ENCODE measurements around the gene ACVR1C.
"Not testable (repeated sequence)": the region's sequence is repeated elsewhere in the genome, so short reads cannot be mapped to it uniquely, and the experiment has no call there.

ACVR1C gene

GRCh38 chr2:157574165-157574564 lies 54.5 kb downstream of the ACVR1C start:
- no peak for DNase-seq (ENCODE audit: low read depth, low spot score)

- DNase-seq (ENCODE audit: low read depth, low spot score): no peak
Observed at GRCh38 chr2:157572725-157573124, 55.9 kb downstream of the ACVR1C start.

GRCh38 chr2:157566623-157567022 lies 62.0 kb downstream of the ACVR1C start:
- not testable (repeated sequence) for DNase-seq (ENCODE audit: low read depth, low spot score)

- DNase-seq (ENCODE audit: low read depth, low spot score): not testable (repeated sequence)
Observed at GRCh38 chr2:157566113-157566512, 62.6 kb downstream of the ACVR1C start.

- DNase-seq (ENCODE audit: low read depth, low spot score): no peak
Observed at GRCh38 chr2:157565550-157565949, 63.1 kb downstream of the ACVR1C start.

GRCh38 chr2:157559890-157560289 lies 68.8 kb downstream of the ACVR1C start:
- DNase-seq (ENCODE audit: low read depth, low spot score): no peak

- DNase-seq (ENCODE audit: low read depth, low spot score): no peak
Observed at GRCh38 chr2:157559461-157559860, 69.2 kb downstream of the ACVR1C start.

GRCh38 chr2:157559061-157559460 lies 69.6 kb downstream of the ACVR1C start:
- DNase-seq (ENCODE audit: low read depth, low spot score): no peak

GRCh38 chr2:157557770-157558169 lies 70.9 kb downstream of the ACVR1C start:
- DNase-seq (ENCODE audit: low read depth, low spot score): no peak

GRCh38 chr2:157540102-157540501 lies 88.6 kb downstream of the ACVR1C start:
- DNase-seq (ENCODE audit: low read depth, low spot score): no peak

- no peak for DNase-seq (ENCODE audit: low read depth, low spot score)
Observed at GRCh38 chr2:157538064-157538463, 90.6 kb downstream of the ACVR1C start.

- no peak for DNase-seq (ENCODE audit: low read depth, low spot score)
Observed at GRCh38 chr2:157536815-157537214, 91.8 kb downstream of the ACVR1C start.

- no peak for DNase-seq (ENCODE audit: low read depth, low spot score)
Observed at GRCh38 chr2:157528963-157529751, 99.5 kb downstream of the ACVR1C start.

GRCh38 chr2:157526070-157526469 lies 102.6 kb downstream of the ACVR1C start:
- no peak for DNase-seq (ENCODE audit: low read depth, low spot score)

GRCh38 chr2:157523270-157524247 lies 105.1 kb downstream of the ACVR1C start:
- DNase-seq (ENCODE audit: low read depth, low spot score): no peak

- not testable (repeated sequence) for DNase-seq (ENCODE audit: low read depth, low spot score)
Observed at GRCh38 chr2:157514966-157515365, 113.7 kb downstream of the ACVR1C start.

- no peak for DNase-seq (ENCODE audit: low read depth, low spot score)
Observed at GRCh38 chr2:157509744-157510143, 118.9 kb downstream of the ACVR1C start.

GRCh38 chr2:157508676-157509075 lies 120.0 kb downstream of the ACVR1C start:
- no peak for DNase-seq (ENCODE audit: low read depth, low spot score)

- no peak for DNase-seq (ENCODE audit: low read depth, low spot score)
Observed at GRCh38 chr2:157506586-157506985, 122.1 kb downstream of the ACVR1C start.

- no peak for DNase-seq (ENCODE audit: low read depth, low spot score)
Observed at GRCh38 chr2:157504623-157505022, 124.0 kb downstream of the ACVR1C start.

- no peak for DNase-seq (ENCODE audit: low read depth, low spot score)
Observed at GRCh38 chr2:157501026-157501425, 127.6 kb downstream of the ACVR1C start.

GRCh38 chr2:157500334-157500733 lies 128.3 kb downstream of the ACVR1C start:
- no peak for DNase-seq (ENCODE audit: low read depth, low spot score)
